GM10248 (cell line): ENCODE data around the gene SRRD.

ENCODE experiments used
- CTCF ChIA-PET: fragments of 300-600 bp; sonication (Branson Sonifier 250); formaldehyde crosslinking; extraction: SDS; loops from one replicate; lab custom pipeline; 2021; ENCODE audit warnings: antibody characterized with exemption; lab: Yijun Ruan, JAX
- POLR2A ChIA-PET: fragments of 350-650 bp; sonication (Branson Sonifier 250); formaldehyde crosslinking; extraction: SDS; loops from one replicate; lab custom pipeline; 2020; ENCODE audit warnings: antibody characterized with exemption; lab: Yijun Ruan, JAX
- DNase-seq: peaks from one replicate; pipeline ENCODE4 v3.0.0; 2012; ENCODE audit errors: extremely low spot score
- CTCF ChIP-seq: IDR thresholded peaks from 2 replicates; pipeline ENCODE4 v1.5.1; 2012; ENCODE audit warnings: mild to moderate bottlenecking, low read depth; ENCODE audit errors: extremely low read depth, missing control alignments, control extremely low read depth

SRRD gene

GRCh38 chr22:26502688-26503561 lies 19.2 kb downstream of the SRRD start:
- CTCF ChIA-PET, result interaction anchor here (0.7 to 4.4 kb wide), 20 partner anchors 8 to 162 kb away, joined by 3 to 23 read pairs (median 4); partner anchors contain the start of genes HPS4, SRRD and TFIP11
- peak; percentile 74 for TF ChIP-seq CTCF
- DNase-seq, result peak; percentile 66
- POLR2A ChIA-PET, result no interaction called here

GRCh38 chr22:26503758-26504157 lies 20.1 kb downstream of the SRRD start:
- no peak for DNase-seq
- ChIA-PET CTCF (interaction anchor here (0.9 to 4.4 kb wide), 11 partner anchors 9 to 161 kb away, joined by 3 to 23 read pairs (median 6); partner anchors contain the start of genes HPS4, SRRD and TFIP11), POLR2A (no interaction called here)
- no peak for TF ChIP-seq CTCF

- ChIA-PET CTCF (interaction anchor here (1.2 to 2.3 kb wide), 2 partner anchors 14 to 47 kb away, joined by 3 to 6 read pairs; no protein-coding TSS in a partner anchor), POLR2A (interaction anchor here (0.7 kb wide), 1 partner anchor 51 kb away, joined by 3 read pairs; no protein-coding TSS in a partner anchor)
- TF ChIP-seq CTCF, result no peak
- no peak for DNase-seq
Measured at GRCh38 chr22:26508148-26508547, 24.5 kb downstream of the SRRD start.

- POLR2A ChIA-PET, result no interaction called here
- peak; percentile 97 for DNase-seq
- CTCF ChIA-PET, result interaction anchor here (1.4 to 2.6 kb wide), 3 partner anchors 10 to 89 kb away, joined by 3 to 20 read pairs (median 10); no protein-coding TSS in a partner anchor
Measured at GRCh38 chr22:26512149-26512793, 28.6 kb downstream of the SRRD start, which contains the start of gene TFIP11. TSS of gene TFIP11 (minus strand) at chr22:26512473. CDS start at chr22:26510272, 2,201 bp downstream.

GRCh38 chr22:26513838-26514237 lies 30.2 kb downstream of the SRRD start:
- CTCF ChIA-PET, result interaction anchor here (2.6 kb wide), 2 partner anchors 9 to 11 kb away, joined by 10 to 20 read pairs; no protein-coding TSS in a partner anchor
- no peak for DNase-seq
- POLR2A ChIA-PET, result no interaction called here
- no peak for TF ChIP-seq CTCF

More at GRCh38 chr22:26512149-26512793, 28.6 kb downstream of the SRRD start, which contains the start of gene TFIP11:
- peak; percentile 10 for TF ChIP-seq CTCF
